Choroid plexus epithelial cell (primary cell): Measurements from ENCODE around the gene HOXB7.

ENCODE experiments used
- DNase-seq: peaks from one replicate; pipeline ENCODE4 v3.0.0-alpha.2; 2010; ENCODE audit warnings: low read depth
- H3K4me3 ChIP-seq: 2 replicates; pipeline ENCODE4 v1.5.1; 2011; ENCODE audit warnings: low read depth, mild to moderate bottlenecking, control low read depth, low read length, moderate library complexity
- CTCF ChIP-seq: conservative IDR thresholded peaks from 2 replicates; pipeline ENCODE4 v1.5.1; 2011; ENCODE audit warnings: low read depth, mild to moderate bottlenecking, control low read depth, inconsistent platforms, low read length, moderate library complexity

Gene HOXB7

GRCh38 chr17:48609759-48610281 lies 997 bp downstream of the HOXB7 start:
- no peak for DNase-seq
- no peak overlapping the region for H3K4me3 ChIP-seq
- TF ChIP-seq CTCF = no peak

GRCh38 chr17:48609033-48609432 lies 1.8 kb downstream of the HOXB7 start:
- no peak overlapping the region for H3K4me3 ChIP-seq

GRCh38 chr17:48608494-48608834 lies 2.4 kb downstream of the HOXB7 start:
- no peak for DNase-seq
- no peak overlapping the region for H3K4me3 ChIP-seq
- no peak for TF ChIP-seq CTCF

More at GRCh38 chr17:48609033-48609432, 1.8 kb downstream of the HOXB7 start:
- DNase-seq = no peak
- no peak for TF ChIP-seq CTCF

- TF ChIP-seq CTCF = no peak
- no peak for DNase-seq
Measured at GRCh38 chr17:48606892-48607614, 3.8 kb downstream of the HOXB7 start.

GRCh38 chr17:48605991-48606891 lies 4.6 kb downstream of the HOXB7 start:
- DNase-seq = no peak
- H3K4me3 ChIP-seq = no peak overlapping the region
- TF ChIP-seq CTCF = no peak

More at GRCh38 chr17:48606892-48607614, 3.8 kb downstream of the HOXB7 start:
- no peak overlapping the region for H3K4me3 ChIP-seq

- no peak for DNase-seq
- TF ChIP-seq CTCF = no peak
- H3K4me3 ChIP-seq = no peak overlapping the region
Measured at GRCh38 chr17:48605409-48605919, 5.4 kb downstream of the HOXB7 start.
